GM12873 (cell line): Measurements from ENCODE around the gene POGLUT3.

ENCODE experiments used
- CTCF ChIP-seq: IDR thresholded peaks from 2 replicates; pipeline ENCODE4 v1.5.1; 2012; ENCODE audit warnings: low read depth, mild to moderate bottlenecking, moderate library complexity, low read length, control low read depth; ENCODE audit not compliant: insufficient read depth; ENCODE audit errors: missing control alignments

The POGLUT3 gene

GRCh38 chr11:108516125-108516524 lies 17.9 kb upstream of the POGLUT3 start:
- TF ChIP-seq CTCF, result no peak

- TF ChIP-seq CTCF, result no peak
Measured at GRCh38 chr11:108512708-108513107, 14.5 kb upstream of the POGLUT3 start.

GRCh38 chr11:108511851-108512474 lies 13.8 kb upstream of the POGLUT3 start:
- TF ChIP-seq CTCF, result no peak

- no peak for TF ChIP-seq CTCF
Measured at GRCh38 chr11:108508653-108509593, 10.7 kb upstream of the POGLUT3 start.

GRCh38 chr11:108501396-108501795 lies 3.2 kb upstream of the POGLUT3 start:
- TF ChIP-seq CTCF, result no peak

- TF ChIP-seq CTCF, result no peak
Measured at GRCh38 chr11:108500721-108501120, 2.5 kb upstream of the POGLUT3 start.

- TF ChIP-seq CTCF, result no peak
Measured at GRCh38 chr11:108500169-108500568, 2.0 kb upstream of the POGLUT3 start.
